ENCODE data around the gene VASH1. TPM values are rescaled to one million over a fixed set of nuclear protein-coding genes. Genes with fewer than 3 reads are reported as not detected.

Gene VASH1
- polyA plus RNA-seq, 1 experiment = 5.0 TPM

- ChIA-PET POLR2A (no interaction called here), CTCF (interaction anchor here (1.2 kb wide), 1 partner anchor 56 kb away, joined by 4 read pairs; no protein-coding TSS in a partner anchor)
- no peak overlapping the region for H3K4me3 ChIP-seq (ENCODE audit: low read depth, low read length)
- no peaks in the 10 kb centered on the region; the same call in 1 of the 2 replicates for H3K9me3 ChIP-seq (ENCODE audit: control insufficient read depth, insufficient read depth, low read length)
- no peak overlapping the region for H3K27ac ChIP-seq (ENCODE audit: low read depth, low read length)
- DNase-seq (ENCODE audit: low read depth, low spot score) = no peak
- no peak for TF ChIP-seq CTCF (IDR thresholded peaks at IDR 0.05; ENCODE audit: low read depth, low read length)
- H3K27me3 ChIP-seq (ENCODE audit: control insufficient read depth, insufficient read depth, low read length) = no peaks in the 10 kb centered on the region
These were observed 4.2 kb downstream of the VASH1 start for GRCh38 chr14:76765461-76765931.

- H3K27me3 ChIP-seq (ENCODE audit: control insufficient read depth, insufficient read depth, low read length) = no peaks in the 10 kb centered on the region
- CTCF ChIA-PET = interaction anchor here (0.9 to 1.0 kb wide), 2 partner anchors 17 to 119 kb away, joined by 3 read pairs; no protein-coding TSS in a partner anchor
- no peak overlapping the region for H3K4me3 ChIP-seq (ENCODE audit: low read depth, low read length)
- TF ChIP-seq CTCF (IDR thresholded peaks at IDR 0.05; ENCODE audit: low read depth, low read length) = no peak
- DNase-seq (ENCODE audit: low read depth, low spot score) = no peak
- no peaks in the 10 kb centered on the region; the same call in 1 of the 2 replicates for H3K9me3 ChIP-seq (ENCODE audit: control insufficient read depth, insufficient read depth, low read length)
- H3K27ac ChIP-seq (ENCODE audit: low read depth, low read length) = no peak overlapping the region
- POLR2A ChIA-PET = no interaction called here
These were observed 6.7 kb downstream of the VASH1 start for GRCh38 chr14:76767681-76768656.

GRCh38 chr14:76768671-76769500 lies 7.6 kb downstream of the VASH1 start:
- Histone ChIP-seq H3K9me3 (ENCODE audit: control insufficient read depth, insufficient read depth, low read length) (no peaks in the 10 kb centered on the region), H3K27me3 (ENCODE audit: control insufficient read depth, insufficient read depth, low read length) (no peaks in the 10 kb centered on the region), H3K4me3 (ENCODE audit: low read depth, low read length) (no peak overlapping the region), H3K27ac (ENCODE audit: low read depth, low read length) (no peak overlapping the region)
- no peak for TF ChIP-seq CTCF (IDR thresholded peaks at IDR 0.05; ENCODE audit: low read depth, low read length)
- CTCF ChIA-PET = interaction anchor here (0.9 to 1.0 kb wide), 2 partner anchors 16 to 118 kb away, joined by 3 read pairs; no protein-coding TSS in a partner anchor
- POLR2A ChIA-PET = no interaction called here
- no peak for DNase-seq (ENCODE audit: low read depth, low spot score)

GRCh38 chr14:76769636-76770292 lies 8.5 kb downstream of the VASH1 start:
- no peak overlapping the region for H3K27ac ChIP-seq (ENCODE audit: low read depth, low read length)
- H3K9me3 ChIP-seq (ENCODE audit: control insufficient read depth, insufficient read depth, low read length) = no peaks in the 10 kb centered on the region
- POLR2A ChIA-PET = no interaction called here
- DNase-seq (ENCODE audit: low read depth, low spot score) = no peak
- CTCF ChIA-PET = interaction anchor here (1.5 to 5.5 kb wide), 2 partner anchors 15 to 103 kb away, joined by 4 to 27 read pairs; no protein-coding TSS in a partner anchor
- no peak overlapping the region for H3K4me3 ChIP-seq (ENCODE audit: low read depth, low read length)
- TF ChIP-seq CTCF (IDR thresholded peaks at IDR 0.05; ENCODE audit: low read depth, low read length) = no peak
- no peaks in the 10 kb centered on the region for H3K27me3 ChIP-seq (ENCODE audit: control insufficient read depth, insufficient read depth, low read length)

Measured in AG04450 (cell line).